ENCODE measurements around the gene RNU11. TPM values are rescaled to one million over a fixed set of nuclear protein-coding genes. Genes with fewer than 3 reads are reported as not detected.
"Not testable (repeated sequence)": the region's sequence is repeated elsewhere in the genome, so short reads cannot be mapped to it uniquely, and the experiment has no call there.

The RNU11 gene
- not detected for total RNA-seq

GRCh38 chr1:28648474-28649198, at the start of gene RNU11:
RNU11 (plus strand) TSS chr1:28648600.
- peak; percentile 77 for DNase-seq

- no peak for DNase-seq
Observed at GRCh38 chr1:28601696-28602095, 46.7 kb upstream of the RNU11 start.

GRCh38 chr1:28602536-28603439, 45.6 kb upstream of the RNU11 start:
- peak; percentile 26 for DNase-seq

GRCh38 chr1:28604411-28604810, 44.0 kb upstream of the RNU11 start:
- DNase-seq: no peak

- no peak for DNase-seq
Observed at GRCh38 chr1:28604962-28605361, 43.4 kb upstream of the RNU11 start.

GRCh38 chr1:28606771-28607170, 41.6 kb upstream of the RNU11 start:
- DNase-seq: no peak

- no peak for DNase-seq
Observed at GRCh38 chr1:28613175-28613574, 35.2 kb upstream of the RNU11 start.

GRCh38 chr1:28631713-28632112, 16.7 kb upstream of the RNU11 start:
- no peak for DNase-seq

- DNase-seq: no peak
Observed at GRCh38 chr1:28632560-28632959, 15.8 kb upstream of the RNU11 start.

GRCh38 chr1:28640766-28641165, 7.6 kb upstream of the RNU11 start:
- DNase-seq: no peak

- DNase-seq: no peak
Observed at GRCh38 chr1:28642056-28642846, 6.1 kb upstream of the RNU11 start.

GRCh38 chr1:28642847-28643635, 5.4 kb upstream of the RNU11 start, which contains the start of gene TAF12:
TAF12 (minus strand) TSS chr1:28643067; CDS start chr1:28622081, 20,986 bp downstream.
- peak; percentile 90 for DNase-seq

- DNase-seq: no peak
Observed at GRCh38 chr1:28644494-28644893, 3.9 kb upstream of the RNU11 start.

- not testable (repeated sequence) for DNase-seq
Observed at GRCh38 chr1:28645406-28645805, 3.0 kb upstream of the RNU11 start.

- no peak for DNase-seq
Observed at GRCh38 chr1:28646040-28646439, 2.4 kb upstream of the RNU11 start.

GRCh38 chr1:28648008-28648473, 359 bp upstream of the RNU11 start:
- DNase-seq: peak; percentile 88

- DNase-seq: not testable (repeated sequence)
Observed at GRCh38 chr1:28653063-28653462, 4.7 kb downstream of the RNU11 start.

- not testable (repeated sequence) for DNase-seq
Observed at GRCh38 chr1:28653870-28654269, 5.5 kb downstream of the RNU11 start.

GRCh38 chr1:28655448-28656311, 7.3 kb downstream of the RNU11 start:
- not testable (repeated sequence) for DNase-seq

- no peak for DNase-seq
Observed at GRCh38 chr1:28656335-28656734, 7.9 kb downstream of the RNU11 start.

Data from occipital lobe (tissue), 2 donors.